Breast epithelium (tissue), 3 donors: ENCODE data around the gene C21orf91.

Source experiments
- POLR2AphosphoS5 ChIP-seq, 3 donors: sonication (generic); formaldehyde crosslinking; IDR thresholded peaks; one replicate each; pipeline ENCODE4 v1.6.1; 2017; ENCODE audit warnings: antibody characterized with exemption in 3 of 3
- TF ChIP-seq, protein P1 (sequence below), 3 donors: fragments of 450-650 bp; IDR thresholded peaks; one replicate each; pipeline ENCODE4 v1.5.1; 2016 to 2017; ENCODE audit warnings: antibody characterized with exemption in 3 of 3, mild to moderate bottlenecking in 3 of 3, moderate library complexity in 3 of 3

GRCh38 chr21:17834639-17835354 lies 15.6 kb upstream of the C21orf91 start:
- no peak for TF ChIP-seq POLR2AphosphoS5 (IDR thresholded peaks at IDR 0.05)
- TF ChIP-seq, protein P1, sequence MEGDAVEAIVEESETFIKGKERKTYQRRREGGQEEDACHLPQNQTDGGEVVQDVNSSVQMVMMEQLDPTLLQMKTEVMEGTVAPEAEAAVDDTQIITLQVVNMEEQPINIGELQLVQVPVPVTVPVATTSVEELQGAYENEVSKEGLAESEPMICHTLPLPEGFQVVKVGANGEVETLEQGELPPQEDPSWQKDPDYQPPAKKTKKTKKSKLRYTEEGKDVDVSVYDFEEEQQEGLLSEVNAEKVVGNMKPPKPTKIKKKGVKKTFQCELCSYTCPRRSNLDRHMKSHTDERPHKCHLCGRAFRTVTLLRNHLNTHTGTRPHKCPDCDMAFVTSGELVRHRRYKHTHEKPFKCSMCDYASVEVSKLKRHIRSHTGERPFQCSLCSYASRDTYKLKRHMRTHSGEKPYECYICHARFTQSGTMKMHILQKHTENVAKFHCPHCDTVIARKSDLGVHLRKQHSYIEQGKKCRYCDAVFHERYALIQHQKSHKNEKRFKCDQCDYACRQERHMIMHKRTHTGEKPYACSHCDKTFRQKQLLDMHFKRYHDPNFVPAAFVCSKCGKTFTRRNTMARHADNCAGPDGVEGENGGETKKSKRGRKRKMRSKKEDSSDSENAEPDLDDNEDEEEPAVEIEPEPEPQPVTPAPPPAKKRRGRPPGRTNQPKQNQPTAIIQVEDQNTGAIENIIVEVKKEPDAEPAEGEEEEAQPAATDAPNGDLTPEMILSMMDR (IDR thresholded peaks at IDR 0.05), result no peak
